Astrocyte of the cerebellum (primary cell): Measurements from ENCODE around the gene CHRNA5.
"Not testable (repeated sequence)": the region's sequence is repeated elsewhere in the genome, so short reads cannot be mapped to it uniquely, and the experiment has no call there.

Experiments
- DNase-seq: peaks from one replicate; pipeline ENCODE4 v3.0.0-alpha.2; 2011; ENCODE audit warnings: low read depth
- H3K4me3 ChIP-seq: 2 replicates; pipeline ENCODE4 v1.5.1; 2011; ENCODE audit warnings: mild to moderate bottlenecking, low read depth, low read length, moderate library complexity
- CTCF ChIP-seq: IDR thresholded peaks from 2 replicates; pipeline ENCODE4 v1.5.1; 2012; ENCODE audit warnings: low read length, low read depth, moderate library complexity, mild to moderate bottlenecking; ENCODE audit errors: missing control alignments
- in situ Hi-C: cut with HindIII; loops from 2 replicates; pipeline ENCODE4 v1.10.0; 2017; ENCODE audit warnings: low sequenced_read_pairs

CHRNA5 gene

GRCh38 chr15:78605680-78606079 lies 40.4 kb downstream of the CHRNA5 start:
- no peak for TF ChIP-seq CTCF
- no peak for DNase-seq
- no peak overlapping the region for H3K4me3 ChIP-seq
- in situ Hi-C loops: no loop called here

- H3K4me3 ChIP-seq, in situ Hi-C loops, DNase-seq: not testable (repeated sequence)
These were observed 44.2 kb downstream of the CHRNA5 start for GRCh38 chr15:78609551-78609950.

- in situ Hi-C loops: no loop called here
- no peak for TF ChIP-seq CTCF
- no peak for DNase-seq
- H3K4me3 ChIP-seq: no peak overlapping the region
These were observed 48.7 kb downstream of the CHRNA5 start for GRCh38 chr15:78614021-78614420.

GRCh38 chr15:78615151-78615589 lies 49.9 kb downstream of the CHRNA5 start:
- no peak for TF ChIP-seq CTCF
- in situ Hi-C loops: no loop called here
- no peak for DNase-seq
- H3K4me3 ChIP-seq: no peak overlapping the region

- TF ChIP-seq CTCF: no peak
- no peak overlapping the region for H3K4me3 ChIP-seq
- in situ Hi-C loops: no loop called here
- no peak for DNase-seq
These were observed 51.2 kb downstream of the CHRNA5 start for GRCh38 chr15:78616506-78616905.

- H3K4me3 ChIP-seq: no peak overlapping the region
- no peak for TF ChIP-seq CTCF
- no peak for DNase-seq
- in situ Hi-C loops: no loop called here
These were observed 51.8 kb downstream of the CHRNA5 start for GRCh38 chr15:78617076-78617475.

GRCh38 chr15:78617516-78617915 lies 52.2 kb downstream of the CHRNA5 start:
- no peak overlapping the region for H3K4me3 ChIP-seq
- TF ChIP-seq CTCF: no peak
- in situ Hi-C loops: no loop called here
- DNase-seq: no peak
